Loucy (cell line): ENCODE measurements around the gene HS1BP3.

Source experiments
- H2AFZ ChIP-seq: fragments of 200-600 bp; sonication (generic); 2 replicates; pipeline ENCODE4 v1.6.0; 2016; ENCODE audit warnings: antibody characterized with exemption, mild to moderate bottlenecking, low read length, moderate library complexity
- H3F3A ChIP-seq: fragments of 200-600 bp; 2 replicates; pipeline ENCODE4 v1.6.0; 2016; ENCODE audit warnings: antibody characterized with exemption, low read depth, mild to moderate bottlenecking
- H3K27me3 ChIP-seq: fragments of 200-600 bp; sonication (generic); 2 replicates; pipeline ENCODE4 v1.6.1; 2014; ENCODE audit warnings: low read length, mild to moderate bottlenecking; ENCODE audit not compliant: insufficient read depth, poor library complexity, severe bottlenecking
- H3K36me3 ChIP-seq: fragments of 200-600 bp; sonication (generic); 2 replicates; pipeline ENCODE4 v1.6.1; 2016; ENCODE audit warnings: low read length; ENCODE audit not compliant: insufficient read depth
- H3K4me1 ChIP-seq: fragments of 200-600 bp; sonication (generic); 2 replicates; pipeline ENCODE4 v1.5.1; 2014; ENCODE audit warnings: low read length, mild to moderate bottlenecking; ENCODE audit not compliant: insufficient read depth, poor library complexity, severe bottlenecking
- H3K4me2 ChIP-seq: fragments of 200-600 bp; sonication (generic); 2 replicates; pipeline ENCODE4 v1.6.0; 2014; ENCODE audit warnings: antibody characterized with exemption, low read length, low read depth, mild to moderate bottlenecking; ENCODE audit not compliant: poor library complexity, severe bottlenecking
- H3K4me3 ChIP-seq: fragments of 200-600 bp; sonication (generic); 2 replicates; pipeline ENCODE4 v1.5.1; 2014; ENCODE audit warnings: low read length, mild to moderate bottlenecking, mixed read lengths; ENCODE audit not compliant: poor library complexity, severe bottlenecking
- H3K79me2 ChIP-seq: fragments of 200-600 bp; sonication (generic); 2 replicates; pipeline ENCODE4 v1.6.1; 2014; ENCODE audit warnings: low read length; ENCODE audit not compliant: insufficient read depth
- H3K9ac ChIP-seq: fragments of 200-600 bp; sonication (generic); 2 replicates; pipeline ENCODE4 v1.6.0; 2014; ENCODE audit warnings: mild to moderate bottlenecking, low read depth, low read length, moderate library complexity; ENCODE audit not compliant: poor library complexity, severe bottlenecking
- H3K9me2 ChIP-seq: fragments of 200-600 bp; sonication (generic); replicated peaks from 2 replicates; pipeline ENCODE4 v1.6.1; 2016; ENCODE audit warnings: low read depth, low read length, mixed read lengths
- H3K9me3 ChIP-seq: fragments of 200-600 bp; sonication (generic); 2 replicates; pipeline ENCODE4 v1.6.1; 2014; ENCODE audit warnings: mild to moderate bottlenecking, antibody characterized with exemption, low read length, low read depth; ENCODE audit not compliant: insufficient read depth
- H4K20me1 ChIP-seq: fragments of 200-600 bp; sonication (generic); 2 replicates; pipeline ENCODE4 v1.6.0; 2014; ENCODE audit warnings: antibody characterized with exemption, low read length, mild to moderate bottlenecking; ENCODE audit not compliant: insufficient read depth, poor library complexity, severe bottlenecking
- EZH2phosphoT487 ChIP-seq: fragments of 200-600 bp; IDR thresholded peaks from 2 replicates; pipeline ENCODE4 v1.6.1; 2018; ENCODE audit warnings: antibody characterized with exemption, mild to moderate bottlenecking, moderate library complexity, borderline replicate concordance
- TF ChIP-seq, protein P1 (sequence below): fragments of 200-600 bp; sonication (generic); conservative IDR thresholded peaks from 2 replicates; pipeline ENCODE4 v1.5.1; 2014; ENCODE audit warnings: mild to moderate bottlenecking, antibody characterized with exemption, low read length

The HS1BP3 gene

DNA sequence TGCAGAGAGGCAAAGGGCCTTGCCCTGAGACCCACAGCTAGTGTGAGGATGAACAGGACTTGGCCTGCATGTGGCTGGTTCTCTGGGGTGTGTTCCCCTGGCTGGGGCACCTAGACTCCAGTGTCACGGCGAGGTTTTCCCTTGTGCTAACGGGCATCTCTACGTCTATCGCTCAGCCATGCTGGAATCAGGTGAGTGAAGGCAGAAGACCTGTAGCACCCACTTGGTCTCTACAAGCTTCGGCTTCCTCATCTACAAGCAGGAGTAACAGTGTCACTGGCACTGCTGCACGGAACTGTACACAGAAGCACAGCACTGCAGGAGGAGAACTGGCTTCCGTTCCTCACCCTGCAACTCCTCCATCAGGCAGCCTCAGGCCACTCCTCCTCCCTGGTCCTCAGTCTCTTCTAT lies 30.6 kb downstream of the HS1BP3 start:
- H3K79me2 ChIP-seq, result no peaks in the 10 kb centered on the region
- H3F3A ChIP-seq, result no peaks in the 10 kb centered on the region
- no peak overlapping the region for H3K4me3 ChIP-seq
- no peaks in the 10 kb centered on the region for H3K9me2 ChIP-seq
- peaks cover 28% of the 10 kb centered on the region for H3K4me1 ChIP-seq
- no peak overlapping the region for H3K9ac ChIP-seq
- TF ChIP-seq, protein P1, sequence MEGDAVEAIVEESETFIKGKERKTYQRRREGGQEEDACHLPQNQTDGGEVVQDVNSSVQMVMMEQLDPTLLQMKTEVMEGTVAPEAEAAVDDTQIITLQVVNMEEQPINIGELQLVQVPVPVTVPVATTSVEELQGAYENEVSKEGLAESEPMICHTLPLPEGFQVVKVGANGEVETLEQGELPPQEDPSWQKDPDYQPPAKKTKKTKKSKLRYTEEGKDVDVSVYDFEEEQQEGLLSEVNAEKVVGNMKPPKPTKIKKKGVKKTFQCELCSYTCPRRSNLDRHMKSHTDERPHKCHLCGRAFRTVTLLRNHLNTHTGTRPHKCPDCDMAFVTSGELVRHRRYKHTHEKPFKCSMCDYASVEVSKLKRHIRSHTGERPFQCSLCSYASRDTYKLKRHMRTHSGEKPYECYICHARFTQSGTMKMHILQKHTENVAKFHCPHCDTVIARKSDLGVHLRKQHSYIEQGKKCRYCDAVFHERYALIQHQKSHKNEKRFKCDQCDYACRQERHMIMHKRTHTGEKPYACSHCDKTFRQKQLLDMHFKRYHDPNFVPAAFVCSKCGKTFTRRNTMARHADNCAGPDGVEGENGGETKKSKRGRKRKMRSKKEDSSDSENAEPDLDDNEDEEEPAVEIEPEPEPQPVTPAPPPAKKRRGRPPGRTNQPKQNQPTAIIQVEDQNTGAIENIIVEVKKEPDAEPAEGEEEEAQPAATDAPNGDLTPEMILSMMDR, result no peak
- no peak for TF ChIP-seq EZH2phosphoT487
- H3K27me3 ChIP-seq, result no peaks in the 10 kb centered on the region
- no peaks in the 10 kb centered on the region; the same call in 1 of the 2 replicates for H3K36me3 ChIP-seq
- no peak overlapping the region for H3K4me2 ChIP-seq
- H4K20me1 ChIP-seq, result no peaks in the 10 kb centered on the region
- no peaks in the 10 kb centered on the region for H3K9me3 ChIP-seq
- no peak overlapping the region for H2AFZ ChIP-seq

DNA sequence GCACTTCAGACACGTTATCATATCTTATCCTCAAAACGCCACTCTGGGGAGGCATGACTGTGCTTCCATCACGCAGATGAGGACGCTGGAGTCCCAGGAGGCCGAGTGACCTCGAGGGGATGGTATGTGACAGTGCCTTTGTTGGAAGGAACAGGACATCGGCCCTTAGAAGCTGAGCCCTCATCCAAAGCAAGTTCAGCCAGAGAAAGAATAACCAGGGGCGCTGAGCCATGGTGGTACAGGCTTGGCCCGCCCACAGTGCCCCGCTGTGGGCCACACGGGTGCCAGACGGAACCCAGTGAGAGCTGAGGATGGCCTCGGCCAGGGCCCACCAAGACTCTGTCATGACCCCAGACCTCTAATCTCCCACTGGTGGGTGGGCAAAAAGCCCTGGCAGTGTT lies 31.3 kb downstream of the HS1BP3 start:
- H3K4me2 ChIP-seq, result no peak overlapping the region
- H3K4me3 ChIP-seq, result no peak overlapping the region
- H3K79me2 ChIP-seq, result no peaks in the 10 kb centered on the region
- no peak overlapping the region for H2AFZ ChIP-seq
- no peaks in the 10 kb centered on the region for H3K9me3 ChIP-seq
- no peak for TF ChIP-seq EZH2phosphoT487
- TF ChIP-seq, protein P1, result no peak
- H3K9ac ChIP-seq, result no peak overlapping the region
- no peaks in the 10 kb centered on the region for H3K27me3 ChIP-seq
- no peaks in the 10 kb centered on the region; the same call in 1 of the 2 replicates for H3K36me3 ChIP-seq
- peaks cover 34% of the 10 kb centered on the region for H3K4me1 ChIP-seq
- H3K9me2 ChIP-seq, result no peaks in the 10 kb centered on the region
- H3F3A ChIP-seq, result no peaks in the 10 kb centered on the region
- no peaks in the 10 kb centered on the region for H4K20me1 ChIP-seq

DNA sequence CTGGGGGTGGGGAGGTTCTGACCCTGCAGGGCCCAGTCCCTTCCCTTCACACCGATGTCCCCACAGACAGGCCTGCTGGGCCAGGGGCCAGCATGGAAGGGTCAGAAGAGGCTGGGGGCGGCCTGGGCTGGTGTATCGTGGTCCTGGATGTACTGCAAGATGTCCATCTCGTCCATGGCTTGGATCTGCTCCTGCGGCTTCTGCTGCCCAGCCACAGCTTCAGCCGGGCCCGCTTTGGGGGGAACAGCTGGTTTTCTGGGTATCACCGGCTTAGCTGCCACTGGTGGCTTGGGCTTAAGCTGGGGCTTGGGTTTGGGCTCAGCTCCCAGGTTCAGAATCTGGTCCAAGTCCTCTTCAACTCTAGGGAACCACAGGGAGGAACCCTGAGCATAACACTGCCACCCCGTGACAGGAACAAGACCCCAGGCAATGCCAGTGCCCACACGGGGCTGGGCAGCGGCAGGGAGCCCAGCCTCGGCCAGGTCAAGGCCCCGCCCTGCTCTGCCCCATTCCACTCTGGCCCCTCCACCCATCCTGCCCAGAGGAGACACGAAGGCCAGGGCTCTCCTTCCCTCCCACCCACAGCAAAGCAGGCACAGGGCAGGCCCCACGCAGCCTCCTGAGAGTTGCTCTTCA lies 31.9 kb downstream of the HS1BP3 start:
- H3K79me2 ChIP-seq, result no peaks in the 10 kb centered on the region
- TF ChIP-seq, protein P1, result no peak
- no peak for TF ChIP-seq EZH2phosphoT487
- no peaks in the 10 kb centered on the region for H3F3A ChIP-seq
- no peaks in the 10 kb centered on the region for H3K27me3 ChIP-seq
- H3K4me2 ChIP-seq, result no peak overlapping the region
- H3K4me1 ChIP-seq, result peaks cover 40% of the 10 kb centered on the region
- no peaks in the 10 kb centered on the region for H3K36me3 ChIP-seq
- H3K4me3 ChIP-seq, result no peak overlapping the region
- no peaks in the 10 kb centered on the region for H3K9me3 ChIP-seq
- no peak overlapping the region for H3K9ac ChIP-seq
- H3K9me2 ChIP-seq, result no peaks in the 10 kb centered on the region
- no peak overlapping the region for H2AFZ ChIP-seq
- no peaks in the 10 kb centered on the region for H4K20me1 ChIP-seq
